ENCODE measurements around the gene SYTL1. TPM values are rescaled to one million over a fixed set of nuclear protein-coding genes. Genes with fewer than 3 reads are reported as not detected.
A peak's percentile ranks its signal among the peaks of the same experiment; 100 is the strongest.

SYTL1 gene
- total and polyA plus RNA-seq, 9 of the 15 experiments (the other 6 are each of a cell fraction or from before 2014, with no cell fraction given), result 0.04 to 9.3 (median 1.7) TPM

DNA sequence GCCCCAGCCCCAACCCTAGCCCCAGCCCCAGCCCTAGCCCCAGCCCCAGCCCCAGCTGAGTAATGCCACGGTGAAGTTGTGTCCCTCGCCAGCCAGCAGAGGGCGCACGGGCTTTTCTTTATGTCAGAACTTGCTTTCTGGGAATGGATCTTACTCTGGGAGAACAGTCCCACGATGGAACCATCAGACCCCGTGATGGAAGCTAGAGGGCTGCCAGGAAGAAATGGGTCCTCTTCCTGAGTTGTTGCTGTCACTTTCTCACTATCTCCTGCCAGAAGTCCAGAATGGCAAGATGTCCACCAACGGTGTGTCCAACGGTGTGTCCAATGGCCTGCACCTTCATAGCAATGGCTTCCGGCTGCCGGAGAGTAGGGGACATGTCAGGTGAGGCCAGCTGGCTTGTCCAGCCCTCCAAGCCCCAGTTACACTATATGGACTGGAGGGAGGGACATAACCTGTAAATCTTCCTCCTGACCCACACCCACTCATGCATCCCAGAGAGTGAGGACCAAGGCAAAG is 45.0 kb upstream of the SYTL1 start (continued):
- TF ChIP-seq, protein P1, sequence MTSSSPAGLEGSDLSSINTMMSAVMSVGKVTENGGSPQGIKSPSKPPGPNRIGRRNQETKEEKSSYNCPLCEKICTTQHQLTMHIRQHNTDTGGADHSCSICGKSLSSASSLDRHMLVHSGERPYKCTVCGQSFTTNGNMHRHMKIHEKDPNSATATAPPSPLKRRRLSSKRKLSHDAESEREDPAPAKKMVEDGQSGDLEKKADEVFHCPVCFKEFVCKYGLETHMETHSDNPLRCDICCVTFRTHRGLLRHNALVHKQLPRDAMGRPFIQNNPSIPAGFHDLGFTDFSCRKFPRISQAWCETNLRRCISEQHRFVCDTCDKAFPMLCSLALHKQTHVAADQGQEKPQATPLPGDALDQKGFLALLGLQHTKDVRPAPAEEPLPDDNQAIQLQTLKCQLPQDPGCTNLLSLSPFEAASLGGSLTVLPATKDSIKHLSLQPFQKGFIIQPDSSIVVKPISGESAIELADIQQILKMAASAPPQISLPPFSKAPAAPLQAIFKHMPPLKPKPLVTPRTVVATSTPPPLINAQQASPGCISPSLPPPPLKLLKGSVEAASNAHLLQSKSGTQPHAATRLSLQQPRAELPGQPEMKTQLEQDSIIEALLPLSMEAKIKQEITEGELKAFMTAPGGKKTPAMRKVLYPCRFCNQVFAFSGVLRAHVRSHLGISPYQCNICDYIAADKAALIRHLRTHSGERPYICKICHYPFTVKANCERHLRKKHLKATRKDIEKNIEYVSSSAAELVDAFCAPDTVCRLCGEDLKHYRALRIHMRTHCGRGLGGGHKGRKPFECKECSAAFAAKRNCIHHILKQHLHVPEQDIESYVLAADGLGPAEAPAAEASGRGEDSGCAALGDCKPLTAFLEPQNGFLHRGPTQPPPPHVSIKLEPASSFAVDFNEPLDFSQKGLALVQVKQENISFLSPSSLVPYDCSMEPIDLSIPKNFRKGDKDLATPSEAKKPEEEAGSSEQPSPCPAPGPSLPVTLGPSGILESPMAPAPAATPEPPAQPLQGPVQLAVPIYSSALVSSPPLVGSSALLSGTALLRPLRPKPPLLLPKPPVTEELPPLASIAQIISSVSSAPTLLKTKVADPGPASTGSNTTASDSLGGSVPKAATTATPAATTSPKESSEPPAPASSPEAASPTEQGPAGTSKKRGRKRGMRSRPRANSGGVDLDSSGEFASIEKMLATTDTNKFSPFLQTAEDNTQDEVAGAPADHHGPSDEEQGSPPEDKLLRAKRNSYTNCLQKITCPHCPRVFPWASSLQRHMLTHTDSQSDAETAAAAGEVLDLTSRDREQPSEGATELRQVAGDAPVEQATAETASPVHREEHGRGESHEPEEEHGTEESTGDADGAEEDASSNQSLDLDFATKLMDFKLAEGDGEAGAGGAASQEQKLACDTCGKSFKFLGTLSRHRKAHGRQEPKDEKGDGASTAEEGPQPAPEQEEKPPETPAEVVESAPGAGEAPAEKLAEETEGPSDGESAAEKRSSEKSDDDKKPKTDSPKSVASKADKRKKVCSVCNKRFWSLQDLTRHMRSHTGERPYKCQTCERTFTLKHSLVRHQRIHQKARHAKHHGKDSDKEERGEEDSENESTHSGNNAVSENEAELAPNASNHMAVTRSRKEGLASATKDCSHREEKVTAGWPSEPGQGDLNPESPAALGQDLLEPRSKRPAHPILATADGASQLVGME (CRISPR knock-in tag; IDR thresholded peaks at IDR 0.05), result no peak
- TF ChIP-seq HINFP (tag; conservative IDR thresholded peaks at IDR 0.05; ENCODE audit: low read depth), result no peak
- TF ChIP-seq, protein P2, sequence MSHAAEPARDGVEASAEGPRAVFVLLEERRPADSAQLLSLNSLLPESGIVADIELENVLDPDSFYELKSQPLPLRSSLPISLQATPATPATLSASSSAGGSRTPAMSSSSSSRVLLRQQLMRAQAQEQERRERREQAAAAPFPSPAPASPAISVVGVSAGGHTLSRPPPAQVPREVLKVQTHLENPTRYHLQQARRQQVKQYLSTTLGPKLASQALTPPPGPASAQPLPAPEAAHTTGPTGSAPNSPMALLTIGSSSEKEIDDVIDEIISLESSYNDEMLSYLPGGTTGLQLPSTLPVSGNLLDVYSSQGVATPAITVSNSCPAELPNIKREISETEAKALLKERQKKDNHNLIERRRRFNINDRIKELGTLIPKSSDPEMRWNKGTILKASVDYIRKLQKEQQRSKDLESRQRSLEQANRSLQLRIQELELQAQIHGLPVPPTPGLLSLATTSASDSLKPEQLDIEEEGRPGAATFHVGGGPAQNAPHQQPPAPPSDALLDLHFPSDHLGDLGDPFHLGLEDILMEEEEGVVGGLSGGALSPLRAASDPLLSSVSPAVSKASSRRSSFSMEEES (CRISPR knock-in tag; IDR thresholded peaks at IDR 0.05), result no peak
- no peak for TF ChIP-seq ARNT (IDR thresholded peaks at IDR 0.05)
- no peak for TF ChIP-seq ZNF695 (CRISPR knock-in tag; IDR thresholded peaks at IDR 0.05)
- TF ChIP-seq, protein P3, sequence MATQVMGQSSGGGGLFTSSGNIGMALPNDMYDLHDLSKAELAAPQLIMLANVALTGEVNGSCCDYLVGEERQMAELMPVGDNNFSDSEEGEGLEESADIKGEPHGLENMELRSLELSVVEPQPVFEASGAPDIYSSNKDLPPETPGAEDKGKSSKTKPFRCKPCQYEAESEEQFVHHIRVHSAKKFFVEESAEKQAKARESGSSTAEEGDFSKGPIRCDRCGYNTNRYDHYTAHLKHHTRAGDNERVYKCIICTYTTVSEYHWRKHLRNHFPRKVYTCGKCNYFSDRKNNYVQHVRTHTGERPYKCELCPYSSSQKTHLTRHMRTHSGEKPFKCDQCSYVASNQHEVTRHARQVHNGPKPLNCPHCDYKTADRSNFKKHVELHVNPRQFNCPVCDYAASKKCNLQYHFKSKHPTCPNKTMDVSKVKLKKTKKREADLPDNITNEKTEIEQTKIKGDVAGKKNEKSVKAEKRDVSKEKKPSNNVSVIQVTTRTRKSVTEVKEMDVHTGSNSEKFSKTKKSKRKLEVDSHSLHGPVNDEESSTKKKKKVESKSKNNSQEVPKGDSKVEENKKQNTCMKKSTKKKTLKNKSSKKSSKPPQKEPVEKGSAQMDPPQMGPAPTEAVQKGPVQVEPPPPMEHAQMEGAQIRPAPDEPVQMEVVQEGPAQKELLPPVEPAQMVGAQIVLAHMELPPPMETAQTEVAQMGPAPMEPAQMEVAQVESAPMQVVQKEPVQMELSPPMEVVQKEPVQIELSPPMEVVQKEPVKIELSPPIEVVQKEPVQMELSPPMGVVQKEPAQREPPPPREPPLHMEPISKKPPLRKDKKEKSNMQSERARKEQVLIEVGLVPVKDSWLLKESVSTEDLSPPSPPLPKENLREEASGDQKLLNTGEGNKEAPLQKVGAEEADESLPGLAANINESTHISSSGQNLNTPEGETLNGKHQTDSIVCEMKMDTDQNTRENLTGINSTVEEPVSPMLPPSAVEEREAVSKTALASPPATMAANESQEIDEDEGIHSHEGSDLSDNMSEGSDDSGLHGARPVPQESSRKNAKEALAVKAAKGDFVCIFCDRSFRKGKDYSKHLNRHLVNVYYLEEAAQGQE (IDR thresholded peaks at IDR 0.05; ENCODE audit: borderline replicate concordance), result peak; percentile 9; the same call in 1 of the 2 replicates
- TF ChIP-seq, protein P3 (CRISPR knock-in tag; IDR thresholded peaks at IDR 0.05; ENCODE audit: low read depth), result no peak
- no peak for TF ChIP-seq TEAD1 (CRISPR knock-in tag; IDR thresholded peaks at IDR 0.05)

All from K562 (cell line).